Measurements from ENCODE around the gene FADS3. TPM values are rescaled to one million over a fixed set of nuclear protein-coding genes. Genes with fewer than 3 reads are reported as not detected.

FADS3 gene
- total and polyA plus RNA-seq, 3 donors from 2014 or later, result 20.5 to 88.5 (median 50.6) TPM

DNA sequence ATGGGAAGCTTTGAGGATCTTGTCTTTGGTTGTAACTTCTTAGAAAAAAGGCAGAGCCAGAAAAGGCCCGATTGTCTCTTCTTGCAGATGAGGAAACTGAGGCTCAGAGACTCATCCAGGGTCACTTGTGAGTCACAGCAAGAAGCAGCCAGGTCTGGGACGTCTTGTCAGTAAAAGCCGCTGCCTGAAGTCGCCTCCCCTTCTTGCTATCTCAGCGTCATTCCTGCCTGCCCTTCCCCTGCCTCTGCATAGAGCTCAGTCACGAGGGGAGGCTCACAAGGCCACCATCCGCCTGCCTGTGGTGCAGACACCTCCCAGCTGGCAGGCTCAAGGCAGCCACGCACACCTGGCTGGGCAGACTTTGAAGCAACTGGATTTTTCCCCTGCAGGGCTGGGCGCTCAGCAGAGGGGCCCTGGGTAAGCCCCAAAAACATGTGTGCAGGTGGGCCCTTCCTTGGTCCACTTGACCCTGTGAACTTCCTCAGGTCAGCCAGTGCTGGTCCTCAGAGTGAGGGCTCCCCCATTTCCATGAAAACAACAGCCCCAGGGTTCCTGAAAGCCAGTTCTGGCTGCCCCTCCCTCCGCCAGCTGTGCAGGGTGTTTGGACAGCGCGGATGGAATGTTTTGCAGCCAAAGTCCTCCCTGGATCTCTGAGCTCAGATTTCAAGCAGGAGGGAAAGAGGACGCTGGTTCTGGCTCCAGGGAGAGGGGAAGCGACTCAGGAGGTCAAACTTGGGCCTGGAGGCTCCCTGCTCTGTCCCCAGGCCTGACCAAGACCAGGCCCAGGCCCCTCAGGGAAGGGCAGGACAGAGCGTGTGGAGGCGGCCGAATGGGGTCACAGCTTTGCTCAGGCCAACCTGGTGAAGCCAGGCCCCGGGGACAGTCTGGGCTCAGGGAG lies 32.1 kb upstream of the FADS3 start:
- intact Hi-C loops (cut with DNase I; ENCODE audit: low total_unique reads), result no loop called here

DNA sequence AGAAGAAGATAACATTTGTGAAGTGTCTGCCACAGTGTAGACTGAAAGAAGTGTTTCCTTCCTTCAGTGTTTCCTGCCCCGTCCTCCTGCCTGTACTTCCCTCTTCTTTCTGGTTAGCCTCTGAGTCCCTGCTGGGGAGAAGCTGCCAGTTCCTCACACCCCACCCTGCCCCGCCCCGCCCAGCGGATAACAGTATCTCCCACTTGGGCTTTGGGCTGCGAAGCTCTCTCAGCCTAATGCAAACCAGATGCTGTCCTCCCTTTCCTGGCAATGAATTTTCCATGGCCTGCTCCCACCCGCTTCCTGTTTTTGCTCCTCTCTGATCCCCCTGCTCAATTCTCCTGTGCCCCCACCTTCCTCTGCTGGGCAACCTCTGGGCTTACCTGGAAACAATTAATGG lies 31.2 kb upstream of the FADS3 start:
- Histone ChIP-seq H3K9me3 (no peaks in the 10 kb centered on the region), H3K4me3 (no peak overlapping the region), H3K4me1 (peaks cover 56% of the 10 kb centered on the region), H3K36me3 (ENCODE audit: low read depth, missing control alignments) (no peaks in the 10 kb centered on the region), H3K27me3 (no peaks in the 10 kb centered on the region), H3K27ac (peak overlapping the region; percentile 71 to 83)
- intact Hi-C loops (cut with DNase I; ENCODE audit: low total_unique reads), result no loop called here
- TF ChIP-seq, protein P1, sequence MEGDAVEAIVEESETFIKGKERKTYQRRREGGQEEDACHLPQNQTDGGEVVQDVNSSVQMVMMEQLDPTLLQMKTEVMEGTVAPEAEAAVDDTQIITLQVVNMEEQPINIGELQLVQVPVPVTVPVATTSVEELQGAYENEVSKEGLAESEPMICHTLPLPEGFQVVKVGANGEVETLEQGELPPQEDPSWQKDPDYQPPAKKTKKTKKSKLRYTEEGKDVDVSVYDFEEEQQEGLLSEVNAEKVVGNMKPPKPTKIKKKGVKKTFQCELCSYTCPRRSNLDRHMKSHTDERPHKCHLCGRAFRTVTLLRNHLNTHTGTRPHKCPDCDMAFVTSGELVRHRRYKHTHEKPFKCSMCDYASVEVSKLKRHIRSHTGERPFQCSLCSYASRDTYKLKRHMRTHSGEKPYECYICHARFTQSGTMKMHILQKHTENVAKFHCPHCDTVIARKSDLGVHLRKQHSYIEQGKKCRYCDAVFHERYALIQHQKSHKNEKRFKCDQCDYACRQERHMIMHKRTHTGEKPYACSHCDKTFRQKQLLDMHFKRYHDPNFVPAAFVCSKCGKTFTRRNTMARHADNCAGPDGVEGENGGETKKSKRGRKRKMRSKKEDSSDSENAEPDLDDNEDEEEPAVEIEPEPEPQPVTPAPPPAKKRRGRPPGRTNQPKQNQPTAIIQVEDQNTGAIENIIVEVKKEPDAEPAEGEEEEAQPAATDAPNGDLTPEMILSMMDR (IDR thresholded peaks at IDR 0.05), result no peak
- no peak for TF ChIP-seq POLR2A (IDR thresholded peaks at IDR 0.05)
- 27 to 33% methylated on average over 6 of the region's 6 CpGs for WGBS, 2 donors
- peak; percentile 85 for DNase-seq

More for the DNA sequence above, 32.1 kb upstream of the FADS3 start:
- Histone ChIP-seq H3K27ac (peak overlapping the region; percentile 71 to 83), H3K4me1 (peaks cover 47% of the 10 kb centered on the region), H3K27me3 (no peaks in the 10 kb centered on the region), H3K36me3 (ENCODE audit: low read depth, missing control alignments) (no peaks in the 10 kb centered on the region), H3K9me3 (no peaks in the 10 kb centered on the region), H3K4me3 (no peak overlapping the region)
- peak; percentile 97 for DNase-seq
- WGBS, 2 donors, result 23 to 43% methylated on average over 13 to 18 of the region's 18 CpGs
- no peak for TF ChIP-seq POLR2A (IDR thresholded peaks at IDR 0.05)
- TF ChIP-seq, protein P1 (IDR thresholded peaks at IDR 0.05), result no peak

DNA sequence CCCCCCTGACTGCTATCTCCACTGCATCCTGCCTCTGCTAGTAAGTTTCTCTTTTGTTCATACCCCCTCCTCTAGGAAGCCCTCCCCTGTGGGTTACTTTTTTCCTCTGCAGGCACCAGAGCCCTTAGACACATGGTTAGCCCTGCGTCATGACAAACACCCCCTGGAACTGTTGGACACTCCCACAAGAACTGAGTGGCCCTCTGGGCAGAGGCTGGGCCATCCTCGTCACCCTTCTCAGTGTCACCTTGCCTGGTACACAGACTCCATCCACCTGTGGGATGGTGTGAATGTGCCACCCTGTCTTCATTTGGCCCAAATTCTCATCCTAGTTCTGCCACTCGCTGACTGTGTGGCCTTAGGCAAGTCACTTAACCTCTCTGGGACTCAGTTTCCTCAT lies 30.1 kb upstream of the FADS3 start:
- peaks cover 56% of the 10 kb centered on the region for H3K4me1 ChIP-seq
- WGBS, 2 donors, result 85 to 87% methylated on average over 3 of the region's 3 CpGs
- H3K36me3 ChIP-seq (ENCODE audit: low read depth, missing control alignments), result no peaks in the 10 kb centered on the region
- no peaks in the 10 kb centered on the region for H3K9me3 ChIP-seq
- DNase-seq, result no peak
- H3K27me3 ChIP-seq, result no peaks in the 10 kb centered on the region
- TF ChIP-seq, protein P1 (IDR thresholded peaks at IDR 0.05), result no peak
- no peak for TF ChIP-seq POLR2A (IDR thresholded peaks at IDR 0.05)
- peak overlapping the region; percentile 71 to 83 for H3K27ac ChIP-seq
- H3K4me3 ChIP-seq, result no peak overlapping the region
- intact Hi-C loops (cut with DNase I; ENCODE audit: low total_unique reads), result no loop called here

DNA sequence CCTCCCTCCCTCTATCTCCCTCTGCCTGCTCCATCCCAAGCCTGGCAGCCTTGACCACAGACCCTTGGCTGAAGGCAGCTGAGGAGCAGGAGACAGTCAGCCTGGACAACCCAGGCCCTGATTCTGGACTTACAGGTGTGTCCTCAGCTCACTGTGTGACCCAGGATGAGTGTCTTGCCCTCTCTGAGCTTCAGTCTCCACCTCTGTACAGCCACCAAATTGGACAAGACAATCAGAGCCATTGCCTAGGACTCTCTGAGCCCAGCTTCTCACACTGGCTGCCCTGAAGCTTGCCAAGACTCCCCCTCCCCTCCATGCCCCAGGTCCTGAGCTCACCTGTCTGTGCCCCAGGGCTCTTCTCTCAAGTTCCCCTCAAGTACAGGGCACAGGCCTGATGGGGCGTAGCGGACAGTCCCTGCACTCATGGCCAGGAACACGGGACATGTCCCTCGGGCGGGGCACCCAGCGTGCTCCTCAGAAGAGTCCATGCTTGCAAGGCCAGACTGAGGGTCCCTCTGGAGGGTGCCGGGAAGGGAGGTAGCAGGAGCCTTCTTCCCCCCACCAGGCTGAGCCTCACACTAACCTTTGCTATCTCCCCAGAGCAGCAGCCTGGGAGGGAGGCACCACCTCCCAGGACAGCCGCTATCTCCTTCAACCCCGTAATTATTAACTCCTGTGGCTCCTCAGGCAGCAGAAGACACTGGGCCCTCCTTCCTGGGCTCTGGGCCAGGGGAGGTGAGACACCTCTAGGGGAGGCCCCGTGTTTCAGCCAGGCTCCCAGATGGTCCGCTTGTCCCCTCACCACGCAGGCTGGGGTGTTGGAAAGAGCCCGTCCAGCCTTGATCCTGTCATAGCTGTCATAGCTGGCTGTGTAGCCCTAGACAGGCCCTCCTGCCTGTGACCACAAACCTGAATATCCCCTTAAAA lies 28.6 kb upstream of the FADS3 start:
- Histone ChIP-seq H3K9me3 (no peaks in the 10 kb centered on the region), H3K4me3 (peak overlapping the region; percentile 0 to 4), H3K36me3 (ENCODE audit: low read depth, missing control alignments) (no peaks in the 10 kb centered on the region), H3K27ac (peak overlapping the region; percentile 63 to 90), H3K4me1 (peaks cover 66% of the 10 kb centered on the region), H3K27me3 (no peaks in the 10 kb centered on the region)
- 55 to 77% methylated on average over 4 to 13 of the region's 13 CpGs for WGBS, 2 donors
- TF ChIP-seq POLR2A (IDR thresholded peaks at IDR 0.05), result no peak
- TF ChIP-seq, protein P1 (IDR thresholded peaks at IDR 0.05), result no peak
- intact Hi-C loops (cut with DNase I; ENCODE audit: low total_unique reads), result no loop called here
- no peak for DNase-seq

All from testis (tissue), 3 donors.